Neural cell (in vitro differentiated cells): ENCODE results near the gene ZDHHC14.

ENCODE experiments used
- EP300 ChIP-seq: fragments of 450-650 bp; conservative IDR thresholded peaks from 2 replicates; pipeline ENCODE4 v1.6.1; 2014; ENCODE audit warnings: antibody characterized with exemption, mild to moderate bottlenecking, moderate library complexity; ENCODE audit not compliant: poor library complexity, severe bottlenecking
- EZH2 ChIP-seq: fragments of 200-600, 300-800 bp; shearing (Covaris generic), sonication (generic); IDR thresholded peaks from 2 replicates; pipeline ENCODE4 v1.6.1; 2014; ENCODE audit warnings: antibody characterized with exemption, low read length, borderline replicate concordance, mild to moderate bottlenecking; ENCODE audit not compliant: insufficient read depth, poor library complexity, severe bottlenecking
- POLR2AphosphoS5 ChIP-seq: IDR thresholded peaks from 2 replicates; pipeline ENCODE4 v1.6.1; 2012
- RAD21 ChIP-seq: fragments of 450-650 bp; conservative IDR thresholded peaks from 2 replicates; pipeline ENCODE4 v1.6.1; 2014; ENCODE audit warnings: antibody characterized with exemption, mild to moderate bottlenecking, moderate library complexity
- REST ChIP-seq: IDR thresholded peaks from 2 replicates; pipeline ENCODE4 v1.6.1; 2012; ENCODE audit warnings: borderline replicate concordance
- SMC3 ChIP-seq: fragments of 450-650 bp; conservative IDR thresholded peaks from 2 replicates; pipeline ENCODE4 v1.6.1; 2014; ENCODE audit warnings: antibody characterized with exemption, mild to moderate bottlenecking, moderate library complexity; ENCODE audit not compliant: poor library complexity
- TAF1 ChIP-seq: IDR thresholded peaks from 2 replicates; pipeline ENCODE4 v1.6.1; 2012; ENCODE audit warnings: low read depth
- TF ChIP-seq, protein P1 (sequence below): fragments of 450-650 bp; IDR thresholded peaks from 2 replicates; pipeline ENCODE4 v1.5.1; 2014; ENCODE audit warnings: antibody characterized with exemption, mild to moderate bottlenecking, moderate library complexity; ENCODE audit not compliant: poor library complexity, severe bottlenecking

GRCh38 chr6:157615420-157615769 is 234.4 kb downstream of the ZDHHC14 start:
- TF ChIP-seq, protein P1, sequence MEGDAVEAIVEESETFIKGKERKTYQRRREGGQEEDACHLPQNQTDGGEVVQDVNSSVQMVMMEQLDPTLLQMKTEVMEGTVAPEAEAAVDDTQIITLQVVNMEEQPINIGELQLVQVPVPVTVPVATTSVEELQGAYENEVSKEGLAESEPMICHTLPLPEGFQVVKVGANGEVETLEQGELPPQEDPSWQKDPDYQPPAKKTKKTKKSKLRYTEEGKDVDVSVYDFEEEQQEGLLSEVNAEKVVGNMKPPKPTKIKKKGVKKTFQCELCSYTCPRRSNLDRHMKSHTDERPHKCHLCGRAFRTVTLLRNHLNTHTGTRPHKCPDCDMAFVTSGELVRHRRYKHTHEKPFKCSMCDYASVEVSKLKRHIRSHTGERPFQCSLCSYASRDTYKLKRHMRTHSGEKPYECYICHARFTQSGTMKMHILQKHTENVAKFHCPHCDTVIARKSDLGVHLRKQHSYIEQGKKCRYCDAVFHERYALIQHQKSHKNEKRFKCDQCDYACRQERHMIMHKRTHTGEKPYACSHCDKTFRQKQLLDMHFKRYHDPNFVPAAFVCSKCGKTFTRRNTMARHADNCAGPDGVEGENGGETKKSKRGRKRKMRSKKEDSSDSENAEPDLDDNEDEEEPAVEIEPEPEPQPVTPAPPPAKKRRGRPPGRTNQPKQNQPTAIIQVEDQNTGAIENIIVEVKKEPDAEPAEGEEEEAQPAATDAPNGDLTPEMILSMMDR = no peak
- TF ChIP-seq EZH2 (no peak), TAF1 (no peak), REST (no peak), POLR2AphosphoS5 (no peak), RAD21 (no peak), EP300 (no peak), SMC3 (no peak)
